Dermis microvascular lymphatic vessel endothelial cell (primary cell): ENCODE data around the gene ARPC1A. TPM values are rescaled to one million over a fixed set of nuclear protein-coding genes. Genes with fewer than 3 reads are reported as not detected.
A peak's percentile ranks its signal among the peaks of the same experiment; 100 is the strongest.
"Not testable (repeated sequence)": the region's sequence is repeated elsewhere in the genome, so short reads cannot be mapped to it uniquely, and the experiment has no call there.

Experiments used
- DNase-seq, 2 donors: peaks; one replicate each; pipeline versions ENCODE4 v3.0.0 to v3.0.0-alpha.2; 2010; ENCODE audit warnings: low read depth in 2 of 2
- total RNA-seq: library from RNA; depleted of rRNA; stranded (reverse); fragments of >200 nt; gene quantifications from 2 replicates; pipeline ENCODE4 v1.2.1, GENCODE V29; 2014

The ARPC1A gene
- total RNA-seq, 1 donor from 2014 or later, result 164 TPM

DNA sequence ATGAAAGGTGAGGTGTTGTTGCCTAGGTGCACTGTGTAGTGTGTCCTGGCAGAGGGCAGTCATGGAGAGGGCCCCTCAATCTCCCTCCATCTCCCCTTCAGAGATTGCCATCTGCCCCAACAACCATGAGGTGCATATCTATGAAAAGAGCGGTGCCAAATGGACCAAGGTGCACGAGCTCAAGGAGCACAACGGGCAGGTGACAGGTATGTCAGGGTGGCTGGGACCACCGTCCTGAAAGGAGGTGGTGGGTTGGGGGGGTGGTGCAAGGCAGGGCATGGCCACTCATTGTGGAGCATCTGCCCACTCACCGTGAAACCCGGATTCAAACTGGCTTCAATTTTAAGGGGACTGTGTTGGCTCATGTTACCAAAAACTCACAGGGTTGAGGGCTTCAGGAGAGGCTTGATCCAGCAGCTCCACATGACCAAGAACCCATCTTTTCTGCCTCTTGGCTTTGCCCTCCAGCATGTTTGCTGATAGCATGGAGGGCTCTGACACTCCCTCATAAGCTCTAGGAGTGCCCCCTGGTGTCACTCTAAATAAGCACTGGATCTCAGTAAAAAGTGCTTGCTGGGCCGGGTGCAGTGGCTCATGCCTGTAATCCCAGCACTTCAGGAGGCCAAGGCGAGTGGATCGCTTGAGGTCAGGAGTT is 61.0 kb downstream of the ARPC1A start:
- DNase-seq, result peak in 1 of 2 donors; percentile 67

DNA sequence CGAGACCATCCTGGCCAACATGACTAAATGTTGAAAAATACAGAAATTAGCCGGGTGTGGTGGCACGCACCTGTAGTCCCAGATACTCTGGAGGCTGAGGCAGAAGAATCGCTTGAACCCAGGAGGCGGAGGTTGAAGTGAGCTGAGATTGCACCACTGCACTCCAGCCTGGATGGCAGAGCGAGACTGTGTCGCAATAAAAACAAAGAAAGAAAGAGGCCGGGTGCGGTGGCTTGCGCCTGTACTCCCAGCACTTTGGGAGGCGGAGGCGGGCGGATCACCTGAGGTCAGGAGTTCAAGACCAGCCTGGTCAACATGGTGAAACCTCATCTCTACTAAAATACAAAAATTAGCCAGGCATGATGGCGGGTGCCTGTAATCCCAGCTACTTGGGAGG is 61.5 kb downstream of the ARPC1A start:
- DNase-seq, result not testable (repeated sequence)

DNA sequence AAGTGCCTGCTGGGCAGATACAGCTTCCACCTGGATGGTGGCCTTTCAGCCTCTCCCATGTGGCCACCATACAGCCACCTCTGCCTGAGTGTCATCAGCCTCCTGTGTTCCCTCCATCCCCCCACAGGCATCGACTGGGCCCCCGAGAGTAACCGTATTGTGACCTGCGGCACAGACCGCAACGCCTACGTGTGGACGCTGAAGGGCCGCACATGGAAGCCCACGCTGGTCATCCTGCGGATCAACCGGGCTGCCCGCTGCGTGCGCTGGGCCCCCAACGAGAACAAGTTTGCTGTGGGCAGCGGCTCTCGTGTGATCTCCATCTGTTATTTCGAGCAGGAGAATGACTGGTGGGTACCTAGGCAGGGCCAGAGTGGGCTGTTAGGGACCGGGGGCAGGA is 62.2 kb downstream of the ARPC1A start:
- DNase-seq, result no peak

DNA sequence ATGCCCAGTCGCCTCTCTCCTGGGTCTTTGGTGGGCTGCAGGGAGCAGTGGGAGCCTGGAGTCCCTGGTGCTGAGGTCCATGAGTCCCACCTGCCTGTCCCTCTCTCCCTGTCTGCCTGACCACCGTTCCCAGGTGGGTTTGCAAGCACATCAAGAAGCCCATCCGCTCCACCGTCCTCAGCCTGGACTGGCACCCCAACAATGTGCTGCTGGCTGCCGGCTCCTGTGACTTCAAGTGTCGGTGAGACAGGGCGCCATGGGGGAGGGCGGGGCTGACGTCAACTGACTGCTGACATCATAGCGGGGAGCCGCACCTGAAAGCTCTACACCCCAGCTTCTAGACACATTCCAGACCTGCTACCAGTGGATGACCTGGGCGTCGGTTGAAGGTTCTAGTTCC is 64.1 kb downstream of the ARPC1A start:
- DNase-seq, result no peak

DNA sequence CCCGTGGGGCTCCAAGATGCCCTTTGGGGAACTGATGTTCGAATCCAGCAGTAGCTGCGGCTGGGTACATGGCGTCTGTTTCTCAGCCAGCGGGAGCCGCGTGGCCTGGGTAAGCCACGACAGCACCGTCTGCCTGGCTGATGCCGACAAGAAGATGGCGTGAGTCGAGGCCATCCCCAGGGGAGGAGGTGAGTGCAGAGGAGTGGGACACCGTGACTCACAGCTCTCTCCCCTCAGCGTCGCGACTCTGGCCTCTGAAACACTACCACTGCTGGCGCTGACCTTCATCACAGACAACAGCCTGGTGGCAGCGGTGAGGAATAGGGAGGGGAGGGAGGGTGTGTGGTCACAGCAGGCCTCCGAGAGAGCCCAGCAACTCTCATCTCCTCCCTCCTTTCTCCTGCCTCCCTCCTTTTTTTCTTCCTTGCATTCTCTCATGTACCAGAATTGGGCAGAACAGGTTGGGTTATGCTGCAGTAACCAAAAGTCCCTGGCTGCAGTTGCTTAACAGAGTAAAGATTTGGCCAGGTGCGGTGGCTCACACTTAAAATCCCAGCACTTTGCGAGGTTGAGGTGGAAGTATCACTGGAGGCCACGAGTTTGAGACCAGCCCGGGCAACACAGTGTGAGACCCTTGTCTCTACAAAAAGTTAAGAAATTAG is 65.4 kb downstream of the ARPC1A start:
- no peak for DNase-seq

DNA sequence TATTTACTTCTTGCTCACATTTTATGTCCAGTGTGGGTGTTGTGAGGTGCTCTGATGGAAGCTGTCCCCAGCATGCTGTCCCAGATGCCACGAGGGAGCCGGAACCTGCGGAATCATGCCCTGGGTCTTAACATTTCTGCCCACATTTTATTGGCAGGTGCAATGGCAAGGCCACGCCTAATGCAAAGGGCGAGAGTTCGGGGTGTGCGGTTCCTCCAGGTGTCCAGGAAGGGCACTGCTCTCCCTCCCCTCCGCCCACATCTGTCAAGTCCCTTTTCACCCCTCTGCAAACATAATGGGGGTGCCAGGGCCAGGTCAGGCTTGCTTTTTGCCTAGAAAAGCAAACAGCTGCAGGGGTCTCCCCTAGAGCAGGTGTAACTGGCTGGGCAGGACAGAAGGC is 66.3 kb downstream of the ARPC1A start:
- DNase-seq, result no peak

DNA sequence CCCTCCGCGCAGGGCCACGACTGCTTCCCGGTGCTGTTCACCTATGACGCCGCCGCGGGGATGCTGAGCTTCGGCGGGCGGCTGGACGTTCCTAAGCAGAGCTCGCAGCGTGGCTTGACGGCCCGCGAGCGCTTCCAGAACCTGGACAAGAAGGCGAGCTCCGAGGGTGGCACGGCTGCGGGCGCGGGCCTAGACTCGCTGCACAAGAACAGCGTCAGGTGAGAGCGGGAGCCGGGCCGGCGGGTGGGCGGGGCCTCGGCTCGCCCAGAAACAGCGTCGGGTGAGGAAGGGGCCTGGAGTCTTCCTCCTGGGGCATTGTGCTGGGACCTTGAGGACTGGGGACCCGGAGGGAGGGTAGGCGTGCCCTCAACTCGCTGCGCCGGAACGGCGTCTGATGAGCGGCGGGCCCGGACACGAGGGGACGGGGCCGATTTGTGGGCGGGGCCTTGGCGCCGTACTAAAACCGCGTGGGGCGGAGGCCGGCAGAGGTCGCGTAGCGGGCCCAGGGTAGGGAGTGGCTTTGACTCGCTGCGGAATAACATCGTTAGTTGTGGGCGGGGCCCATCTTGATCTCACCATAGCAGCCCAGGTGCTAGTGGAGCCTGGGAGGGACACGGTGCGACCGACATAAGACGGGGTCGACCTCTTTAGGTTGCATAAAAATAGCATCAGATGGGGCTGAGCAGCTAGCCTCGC is 67.1 kb downstream of the ARPC1A start:
- peak in 1 of 2 donors; percentile 68 for DNase-seq

DNA sequence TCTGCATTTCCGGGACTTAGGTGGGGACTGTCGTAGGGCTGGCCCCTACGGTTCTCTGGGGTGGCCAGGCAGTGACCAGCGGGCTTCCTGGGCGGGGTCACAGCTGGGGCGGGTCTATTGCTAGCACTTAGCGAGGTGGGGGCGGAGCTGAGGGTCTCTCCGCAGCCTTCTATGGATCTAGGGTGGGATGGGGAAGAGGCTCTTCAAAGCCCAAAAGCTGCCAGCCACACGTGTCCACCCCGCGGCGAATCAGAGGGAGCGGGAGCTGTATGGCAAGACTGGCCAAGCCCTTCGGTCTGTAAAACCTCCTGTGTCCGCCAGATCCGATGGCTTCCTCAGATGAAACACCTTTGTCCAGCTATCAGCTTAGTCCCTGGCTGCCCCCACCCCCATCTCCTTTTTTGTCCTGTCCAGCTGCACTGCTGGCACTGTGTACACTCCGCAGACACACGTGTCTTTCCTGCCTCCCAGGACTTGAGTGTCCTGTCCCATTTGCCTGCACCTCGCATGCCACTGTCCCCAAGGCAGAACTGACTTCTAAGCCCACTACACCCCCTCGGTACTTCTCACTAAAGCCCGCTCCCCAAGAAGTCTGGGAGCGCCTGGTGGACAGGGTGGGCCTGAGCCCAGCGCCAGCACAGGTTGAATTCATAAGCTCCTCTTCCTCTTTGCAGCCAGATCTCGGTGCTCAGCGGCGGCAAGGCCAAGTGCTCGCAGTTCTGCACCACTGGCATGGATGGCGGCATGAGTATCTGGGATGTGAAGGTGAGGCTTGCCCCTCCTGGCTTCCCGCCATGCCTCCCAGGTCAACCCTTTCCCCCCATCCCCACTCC is 67.9 kb downstream of the ARPC1A start:
- DNase-seq, result no peak

DNA sequence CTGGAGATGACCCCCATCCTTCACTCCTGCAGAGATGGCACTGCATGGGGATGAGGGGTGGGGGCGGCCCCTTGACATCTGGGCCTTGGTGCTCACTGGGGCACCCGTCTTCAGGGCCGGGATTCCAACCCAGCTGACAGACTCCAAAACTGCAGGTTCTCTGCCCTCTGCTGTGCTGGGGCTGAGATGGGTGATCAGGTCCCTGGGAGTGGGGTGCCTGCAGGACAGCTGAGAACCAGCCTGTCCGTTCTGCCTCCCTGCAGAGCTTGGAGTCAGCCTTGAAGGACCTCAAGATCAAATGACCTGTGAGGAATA is 68.4 kb downstream of the ARPC1A start:
- DNase-seq, result no peak

DNA sequence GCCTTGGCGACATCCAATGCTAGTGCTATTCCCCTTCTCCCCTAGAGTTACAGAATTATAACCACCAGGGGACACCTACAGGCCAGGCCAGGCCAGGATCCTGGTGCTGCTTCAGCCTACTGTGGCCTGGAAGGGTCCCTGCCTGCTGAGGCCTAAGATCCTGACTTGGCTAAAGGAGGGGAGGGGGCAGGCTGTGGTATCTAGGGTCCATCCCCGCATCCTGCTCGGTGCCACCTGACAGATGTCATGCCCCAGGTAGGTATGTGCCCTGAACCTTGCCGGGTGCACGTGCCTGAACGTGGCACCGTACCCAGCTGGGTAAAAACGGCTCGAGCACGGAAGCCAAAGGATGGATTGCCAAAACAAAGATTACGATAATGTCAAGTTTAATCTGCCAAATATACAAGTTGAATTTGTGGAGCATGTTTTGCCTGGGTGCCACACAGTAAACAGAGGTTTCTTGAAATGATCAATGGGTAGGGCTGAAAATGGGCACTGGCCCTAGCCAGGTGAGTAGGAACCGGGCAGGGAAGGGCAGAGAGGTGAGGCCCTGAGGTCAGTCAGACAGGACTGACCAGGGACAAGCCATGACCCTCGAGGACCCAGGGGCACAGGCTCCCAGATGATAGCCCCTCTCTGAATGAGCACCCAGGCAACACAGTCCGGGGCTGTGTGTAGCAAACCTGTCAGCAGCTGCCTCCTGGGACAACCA is 70.1 kb downstream of the ARPC1A start:
- DNase-seq, result no peak

DNA sequence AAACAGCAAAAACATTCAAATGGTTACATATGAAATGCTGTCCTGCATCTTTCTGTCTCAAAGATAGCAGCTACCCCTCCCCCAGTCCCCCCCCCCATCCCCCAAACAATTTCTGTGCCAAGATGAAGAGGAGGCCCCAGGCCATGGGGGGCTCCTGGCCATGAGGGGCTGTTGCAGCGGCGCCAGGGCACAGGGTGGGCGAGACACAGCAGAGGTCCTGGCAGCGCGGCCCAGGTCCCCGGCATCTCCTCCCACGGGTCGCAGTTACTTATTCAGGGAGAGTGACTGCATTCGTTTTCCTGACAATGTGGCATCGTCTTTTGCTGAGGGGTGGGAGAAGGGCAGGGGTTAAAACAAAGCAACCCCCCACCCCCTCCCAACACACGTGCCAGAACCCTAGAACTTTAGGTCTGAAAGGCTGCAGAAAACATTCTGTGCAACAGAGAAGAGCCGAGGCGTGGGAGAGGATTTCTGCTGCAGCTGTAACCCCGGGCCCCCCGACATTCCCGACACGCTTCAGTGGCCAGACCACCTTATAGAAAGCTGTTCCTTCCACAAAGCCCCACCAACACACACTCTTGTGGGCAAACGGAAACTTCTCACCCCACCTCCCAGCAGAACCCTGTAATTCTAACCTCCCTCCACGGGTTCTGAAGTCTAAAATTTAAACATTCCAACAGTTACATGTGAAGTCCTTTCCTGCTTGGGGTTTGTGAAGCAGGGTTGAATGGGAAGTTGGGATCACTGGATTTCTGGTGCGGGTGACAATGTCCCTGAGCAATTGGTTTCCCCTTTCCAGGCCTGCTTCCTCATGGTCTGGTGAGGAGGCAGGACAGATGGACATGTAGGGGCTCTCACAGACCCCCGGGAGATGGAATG is 71.0 kb downstream of the ARPC1A start:
- DNase-seq, result no peak

DNA sequence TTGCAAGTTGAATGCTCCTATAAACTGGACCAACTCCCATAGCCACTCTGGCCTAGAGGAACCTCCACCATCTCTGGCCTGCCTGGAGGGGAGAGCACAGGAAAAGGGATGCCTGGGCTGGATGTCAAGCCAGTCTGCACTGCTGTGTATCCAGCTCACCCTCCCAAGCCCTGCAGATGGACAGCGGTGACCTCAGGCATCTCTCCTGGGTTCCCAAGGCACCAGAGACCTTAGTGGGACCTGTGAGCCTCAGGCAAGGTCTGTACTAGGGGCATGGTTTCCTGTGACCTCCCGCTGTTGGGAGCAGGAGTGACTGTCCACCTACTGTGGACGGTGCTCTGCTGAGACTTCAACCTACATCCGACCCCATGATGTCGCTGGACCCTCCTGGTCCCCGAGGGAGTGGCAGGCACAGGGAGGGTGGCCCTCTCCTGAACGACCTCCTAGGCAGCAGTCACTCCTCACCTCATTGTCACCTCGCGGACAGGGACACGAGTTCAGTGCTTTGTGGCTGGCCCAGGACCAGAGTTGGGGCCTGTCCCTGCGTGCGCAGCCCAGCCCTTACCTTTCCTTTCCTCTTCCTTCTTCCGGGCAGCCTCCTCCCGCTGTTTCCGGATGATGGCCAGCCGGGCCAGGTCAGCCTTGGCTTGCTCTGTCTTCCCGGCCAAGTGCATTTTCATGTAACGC is 71.7 kb downstream of the ARPC1A start:
- no peak for DNase-seq

DNA sequence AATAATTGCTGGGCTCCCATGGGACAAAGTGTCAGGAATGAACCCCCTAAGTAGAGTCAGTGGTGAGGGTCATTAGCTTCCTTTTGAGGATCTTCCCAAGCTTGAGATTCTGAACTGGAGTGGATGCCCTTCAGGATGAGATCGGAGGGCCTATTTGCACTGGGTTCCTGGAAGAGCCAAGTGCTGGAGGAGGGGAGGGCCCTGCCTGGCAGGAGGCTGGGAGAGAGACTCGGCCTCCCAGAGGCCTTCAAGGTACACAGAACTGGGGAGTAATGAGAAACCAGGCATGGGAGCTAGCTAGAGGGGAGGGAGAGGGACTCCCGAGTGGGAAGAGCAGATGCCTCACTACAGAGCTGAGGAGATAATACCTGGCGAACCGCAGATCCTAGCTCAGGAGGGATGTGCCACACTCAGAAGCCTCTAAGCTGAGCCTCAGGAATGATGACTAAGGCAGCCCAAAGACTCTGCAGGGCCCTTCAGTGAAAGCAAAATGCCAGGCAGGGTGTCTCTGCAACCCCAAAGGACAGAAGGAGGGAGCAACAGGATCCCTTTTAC is 73.3 kb downstream of the ARPC1A start:
- DNase-seq, result no peak

DNA sequence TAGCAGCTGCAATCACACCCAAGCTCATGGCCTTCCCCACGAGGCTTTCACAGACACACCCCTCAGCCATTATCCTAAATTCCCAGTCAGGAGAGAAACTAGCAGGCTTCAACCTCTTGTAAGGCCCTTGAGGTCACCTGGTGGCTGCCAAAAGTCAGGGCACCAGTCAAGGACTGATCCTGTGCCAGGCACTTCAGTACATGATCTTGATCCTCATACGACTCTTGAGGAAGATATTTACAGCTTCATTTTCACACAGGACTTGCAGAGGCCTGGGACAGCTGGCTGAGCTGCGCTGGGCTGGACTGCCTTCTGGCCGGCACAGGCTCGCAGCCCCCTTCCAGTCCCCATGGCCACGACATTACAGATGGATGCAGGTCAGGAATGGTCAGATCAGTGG is 73.9 kb downstream of the ARPC1A start:
- DNase-seq, result no peak

DNA sequence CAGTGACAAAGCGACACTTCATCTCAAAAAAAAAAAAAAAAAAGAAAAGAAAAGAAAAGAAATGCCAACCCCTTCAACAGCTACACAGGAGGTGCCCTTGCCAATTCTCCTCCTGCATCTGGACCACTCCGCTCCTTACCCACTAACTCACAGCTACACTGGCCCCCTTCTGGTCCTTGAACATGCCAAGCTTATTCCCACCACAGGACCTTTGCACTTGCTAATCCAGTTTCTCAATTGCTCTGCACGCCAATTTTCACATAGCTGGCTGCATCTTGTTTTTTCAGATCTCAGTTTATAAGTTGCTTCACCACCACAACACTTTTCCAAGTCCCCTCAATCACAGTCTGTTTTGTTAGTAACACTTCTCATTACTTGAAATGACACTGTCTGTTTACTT is 77.2 kb downstream of the ARPC1A start:
- DNase-seq, result no peak

DNA sequence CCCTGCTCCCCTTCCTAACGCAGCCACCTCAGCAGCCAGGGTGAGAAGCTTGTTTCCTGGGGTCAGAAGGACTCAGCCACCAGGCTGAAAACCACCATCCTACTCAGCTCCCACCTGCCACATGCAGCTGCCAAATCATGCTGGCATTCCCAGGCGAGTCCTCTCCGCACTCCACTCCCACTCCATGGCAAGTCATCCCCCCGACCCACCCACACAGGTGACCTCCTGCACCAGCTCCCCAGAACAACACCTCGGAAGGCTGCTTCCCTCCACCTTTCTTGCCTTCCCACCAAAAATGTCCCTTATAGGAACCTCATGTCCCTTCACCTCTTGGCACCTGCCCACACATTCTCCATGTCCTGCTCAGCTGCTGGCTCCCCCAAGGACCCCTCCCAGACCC is 78.1 kb downstream of the ARPC1A start:
- DNase-seq, result no peak

DNA sequence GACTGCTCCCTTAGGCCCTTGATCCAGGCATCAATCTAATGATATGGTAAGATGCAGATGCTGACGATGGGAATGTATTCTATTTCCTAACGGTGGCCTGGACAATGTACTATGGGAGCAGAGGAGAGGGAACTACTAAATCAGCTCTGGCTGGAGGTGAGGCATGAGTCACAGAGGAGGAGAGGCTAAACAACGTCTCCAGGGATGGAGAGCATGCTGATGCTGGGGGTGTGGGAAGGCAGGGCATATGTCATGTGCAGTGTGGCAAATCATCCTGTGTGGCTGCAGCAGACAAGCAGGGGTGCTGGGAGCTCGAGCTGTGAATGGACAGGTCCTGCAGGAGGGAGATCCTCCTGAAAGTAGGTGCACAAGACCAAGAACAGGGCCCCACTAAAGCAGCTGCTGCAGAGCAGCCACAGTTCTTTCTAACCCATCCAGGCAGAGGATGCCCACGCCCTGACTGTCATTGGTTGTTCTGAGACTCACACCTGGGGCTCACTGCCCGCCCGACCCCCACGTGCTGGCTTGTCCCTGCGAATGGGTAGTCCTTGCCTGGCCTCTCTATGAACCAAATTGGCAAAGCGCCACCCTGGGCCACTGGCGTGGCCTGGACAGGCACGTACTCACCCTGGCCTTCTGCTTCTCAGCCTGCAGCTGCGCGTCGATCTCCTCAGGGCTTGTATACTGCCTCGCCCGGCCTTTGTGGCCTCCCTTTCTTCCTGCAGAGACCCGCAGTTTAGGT is 78.7 kb downstream of the ARPC1A start:
- DNase-seq, result no peak

DNA sequence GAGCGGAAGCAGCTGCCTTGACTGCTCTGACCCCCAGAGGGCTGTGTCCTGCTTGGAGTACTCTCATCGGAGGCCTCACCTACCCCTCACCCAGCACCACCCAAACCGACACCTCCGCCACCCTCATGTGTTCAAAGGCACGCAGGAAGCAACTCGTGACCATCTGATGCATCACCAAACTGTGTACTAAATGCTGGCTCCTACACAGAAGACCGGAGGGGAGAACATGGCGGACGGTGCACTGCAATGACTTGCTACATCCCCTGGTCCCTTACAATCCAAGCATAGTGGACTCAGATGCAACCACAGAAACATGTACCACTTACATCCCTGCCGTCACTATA is 79.3 kb downstream of the ARPC1A start:
- DNase-seq, result no peak

DNA sequence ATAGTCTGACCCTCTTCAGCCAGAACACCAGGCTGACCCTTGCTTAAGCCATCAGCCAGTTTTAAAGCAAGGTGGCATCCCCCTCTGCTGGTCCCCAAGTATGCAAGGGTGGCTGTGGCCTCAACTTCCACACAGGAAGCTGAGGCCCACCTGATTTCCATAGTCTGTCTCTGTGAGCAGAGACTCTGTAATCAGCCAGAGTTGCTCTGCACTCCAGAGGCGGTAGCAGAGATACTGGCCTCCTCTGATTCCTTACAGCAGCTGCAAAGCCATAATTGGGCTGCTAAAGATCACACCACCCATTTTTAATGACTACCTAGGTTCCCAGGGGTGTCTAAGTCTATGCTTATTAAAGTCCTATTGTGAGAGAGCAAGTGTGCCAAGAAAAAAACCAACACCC is 80.9 kb downstream of the ARPC1A start:
- no peak for DNase-seq
